ENCODE measurements around the gene AGPAT4.

DNA sequence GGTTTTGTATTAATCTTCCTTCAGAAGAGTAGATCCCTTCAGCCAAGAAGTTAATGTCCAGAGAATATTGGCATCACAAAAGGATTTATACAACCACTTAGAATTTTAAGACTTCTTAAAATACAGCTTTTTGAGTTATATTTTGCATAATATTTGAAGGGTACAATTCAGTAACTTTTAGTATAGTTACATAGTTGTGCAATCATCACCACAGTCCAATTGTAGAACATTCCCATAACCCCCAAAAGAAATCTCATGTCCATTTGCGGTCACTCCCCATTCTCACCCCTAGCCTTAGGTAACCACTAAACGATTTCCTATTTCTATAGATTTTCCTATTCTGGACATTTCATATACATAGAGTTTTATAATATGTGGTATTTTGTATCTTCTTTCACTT lies 155.9 kb downstream of the AGPAT4 start:
- TF ChIP-seq, protein P1, sequence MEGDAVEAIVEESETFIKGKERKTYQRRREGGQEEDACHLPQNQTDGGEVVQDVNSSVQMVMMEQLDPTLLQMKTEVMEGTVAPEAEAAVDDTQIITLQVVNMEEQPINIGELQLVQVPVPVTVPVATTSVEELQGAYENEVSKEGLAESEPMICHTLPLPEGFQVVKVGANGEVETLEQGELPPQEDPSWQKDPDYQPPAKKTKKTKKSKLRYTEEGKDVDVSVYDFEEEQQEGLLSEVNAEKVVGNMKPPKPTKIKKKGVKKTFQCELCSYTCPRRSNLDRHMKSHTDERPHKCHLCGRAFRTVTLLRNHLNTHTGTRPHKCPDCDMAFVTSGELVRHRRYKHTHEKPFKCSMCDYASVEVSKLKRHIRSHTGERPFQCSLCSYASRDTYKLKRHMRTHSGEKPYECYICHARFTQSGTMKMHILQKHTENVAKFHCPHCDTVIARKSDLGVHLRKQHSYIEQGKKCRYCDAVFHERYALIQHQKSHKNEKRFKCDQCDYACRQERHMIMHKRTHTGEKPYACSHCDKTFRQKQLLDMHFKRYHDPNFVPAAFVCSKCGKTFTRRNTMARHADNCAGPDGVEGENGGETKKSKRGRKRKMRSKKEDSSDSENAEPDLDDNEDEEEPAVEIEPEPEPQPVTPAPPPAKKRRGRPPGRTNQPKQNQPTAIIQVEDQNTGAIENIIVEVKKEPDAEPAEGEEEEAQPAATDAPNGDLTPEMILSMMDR (CRISPR knock-in tag; IDR thresholded peaks at IDR 0.05), result no peak
- TF ChIP-seq POLR2AphosphoS5 (IDR thresholded peaks at IDR 0.05; ENCODE audit: low read depth, low read length) (no peak), GATAD1 (CRISPR knock-in tag; IDR thresholded peaks at IDR 0.05) (no peak), ZNF101 (CRISPR knock-in tag; IDR thresholded peaks at IDR 0.05; ENCODE audit: borderline replicate concordance, low read depth) (no peak), TBL1XR1 (IDR thresholded peaks at IDR 0.05; ENCODE audit: borderline replicate concordance, low read length, partially characterized antibody) (no peak), TCF7L2 (IDR thresholded peaks at IDR 0.05; ENCODE audit: low read depth, low read length) (no peak), XRCC5 (optimal IDR thresholded peaks at IDR 0.05; ENCODE audit: low read length) (no peak), SRF (IDR thresholded peaks at IDR 0.05; ENCODE audit: low read depth, low read length) (no peak), ZNF775 (CRISPR knock-in tag; IDR thresholded peaks at IDR 0.05; ENCODE audit: borderline replicate concordance) (no peak), TMF1 (CRISPR knock-in tag; IDR thresholded peaks at IDR 0.05; ENCODE audit: low read depth) (no peak), U2AF2 (IDR thresholded peaks at IDR 0.05; ENCODE audit: low read depth, low read length) (no peak), ZNF318 (CRISPR knock-in tag; IDR thresholded peaks at IDR 0.05) (no peak), NONO (IDR thresholded peaks at IDR 0.05) (no peak), NONO (CRISPR knock-in tag; conservative IDR thresholded peaks at IDR 0.05) (no peak)

Data from HepG2 (cell line).